ENCODE data around the gene ZNF615. TPM values are rescaled to one million over a fixed set of nuclear protein-coding genes. Genes with fewer than 3 reads are reported as not detected.
"Not testable (repeated sequence)": the region's sequence is repeated elsewhere in the genome, so short reads cannot be mapped to it uniquely, and the experiment has no call there.

The ZNF615 gene
- total RNA-seq, 1 donor from 2014 or later: 13.5 TPM

GRCh38 chr19:51993422-51993821 is 14.6 kb downstream of the ZNF615 start:
- Mint-ChIP-seq H3K36me3 (ENCODE audit: low read depth, unreplicated experiment) (peaks cover 85% of the 10 kb centered on the region), H3K27me3 (ENCODE audit: unreplicated experiment) (peaks cover 3% of the 10 kb centered on the region), H3K9me3 (ENCODE audit: unreplicated experiment) (peaks cover 61% of the 10 kb centered on the region), H3K4me3 (ENCODE audit: unreplicated experiment) (peak overlapping the region; percentile 77), H3K4me1 (ENCODE audit: unreplicated experiment) (no peaks in the 10 kb centered on the region), H3K27ac (ENCODE audit: unreplicated experiment) (no peak overlapping the region)
- TF ChIP-seq CTCF (IDR thresholded peaks at IDR 0.05; ENCODE audit: unreplicated experiment): no peak
- no peak for DNase-seq (ENCODE audit: low spot score)

GRCh38 chr19:51986309-51987291 is 21.4 kb downstream of the ZNF615 start, which contains the start of gene ZNF350:
ZNF350 (minus strand) TSS chr19:51986840; CDS start chr19:51974360, 12,480 bp downstream.
- Mint-ChIP-seq H3K27me3 (ENCODE audit: unreplicated experiment) (peaks cover 3% of the 10 kb centered on the region), H3K4me3 (ENCODE audit: unreplicated experiment) (peak within 1 kb of the TSS; percentile 99), H3K9me3 (ENCODE audit: unreplicated experiment) (peaks cover 21% of the 10 kb centered on the region), H3K27ac (ENCODE audit: unreplicated experiment) (peak within 1 kb of the TSS; percentile 87), H3K36me3 (ENCODE audit: low read depth, unreplicated experiment) (peaks cover 43% of the 10 kb centered on the region), H3K4me1 (ENCODE audit: unreplicated experiment) (peaks cover 8% of the 10 kb centered on the region)
- TF ChIP-seq CTCF (IDR thresholded peaks at IDR 0.05; ENCODE audit: unreplicated experiment): no peak
- peak; percentile 75 for DNase-seq (ENCODE audit: low spot score)

- H3K36me3 Mint-ChIP-seq (ENCODE audit: low read depth, unreplicated experiment): peaks cover 43% of the 10 kb centered on the region
- no peak for DNase-seq (ENCODE audit: low spot score)
- H3K27ac Mint-ChIP-seq (ENCODE audit: unreplicated experiment): no peak overlapping the region
- peaks cover 8% of the 10 kb centered on the region for H3K4me1 Mint-ChIP-seq (ENCODE audit: unreplicated experiment)
- peaks cover 3% of the 10 kb centered on the region for H3K27me3 Mint-ChIP-seq (ENCODE audit: unreplicated experiment)
- no peak overlapping the region for H3K4me3 Mint-ChIP-seq (ENCODE audit: unreplicated experiment)
- no peak for TF ChIP-seq CTCF (IDR thresholded peaks at IDR 0.05; ENCODE audit: unreplicated experiment)
- peaks cover 14% of the 10 kb centered on the region for H3K9me3 Mint-ChIP-seq (ENCODE audit: unreplicated experiment)
Measured at GRCh38 chr19:51983361-51983760, 24.6 kb downstream of the ZNF615 start.

GRCh38 chr19:51980926-51981325 is 27.1 kb downstream of the ZNF615 start:
- peaks cover 50% of the 10 kb centered on the region for H3K36me3 Mint-ChIP-seq (ENCODE audit: low read depth, unreplicated experiment)
- H3K4me1 Mint-ChIP-seq (ENCODE audit: unreplicated experiment); H3K4me3 Mint-ChIP-seq (ENCODE audit: unreplicated experiment); DNase-seq (ENCODE audit: low spot score); H3K27ac Mint-ChIP-seq (ENCODE audit: unreplicated experiment); H3K27me3 Mint-ChIP-seq (ENCODE audit: unreplicated experiment): not testable (repeated sequence)
- peaks cover 21% of the 10 kb centered on the region for H3K9me3 Mint-ChIP-seq (ENCODE audit: unreplicated experiment)

GRCh38 chr19:51980116-51980736 is 27.8 kb downstream of the ZNF615 start:
- no peaks in the 10 kb centered on the region for H3K4me1 Mint-ChIP-seq (ENCODE audit: unreplicated experiment)
- no peak for DNase-seq (ENCODE audit: low spot score)
- H3K36me3 Mint-ChIP-seq (ENCODE audit: low read depth, unreplicated experiment): peaks cover 49% of the 10 kb centered on the region
- no peak overlapping the region for H3K27ac Mint-ChIP-seq (ENCODE audit: unreplicated experiment)
- no peaks in the 10 kb centered on the region for H3K27me3 Mint-ChIP-seq (ENCODE audit: unreplicated experiment)
- no peak for TF ChIP-seq CTCF (IDR thresholded peaks at IDR 0.05; ENCODE audit: unreplicated experiment)
- H3K4me3 Mint-ChIP-seq (ENCODE audit: unreplicated experiment): peak overlapping the region; percentile 57
- H3K9me3 Mint-ChIP-seq (ENCODE audit: unreplicated experiment): peaks cover 21% of the 10 kb centered on the region
